Fibroblast of villous mesenchyme (primary cell): ENCODE measurements around the gene COG8. TPM values are rescaled to one million over a fixed set of nuclear protein-coding genes. Genes with fewer than 3 reads are reported as not detected.

Experiments
- DNase-seq: peaks from one replicate; pipeline ENCODE4 v3.0.0-alpha.2; 2010; ENCODE audit warnings: low read depth
- H3K4me3 ChIP-seq: 2 replicates; pipeline ENCODE4 v1.5.1; 2011; ENCODE audit warnings: low read depth, mild to moderate bottlenecking, low read length
- CTCF ChIP-seq: IDR thresholded peaks from 2 replicates; pipeline ENCODE4 v1.5.1; 2012; ENCODE audit warnings: low read depth, mild to moderate bottlenecking, low read length; ENCODE audit not compliant: insufficient read depth
- total RNA-seq: library from RNA; depleted of rRNA; stranded (reverse); fragments of >200 nt; gene quantifications from 2 replicates; pipeline ENCODE4 v1.2.3, GENCODE V29; 2012

COG8 gene
- total RNA-seq, 1 donor: 36.3 TPM

GRCh38 chr16:69324585-69325253 lies 14.6 kb downstream of the COG8 start:
- no peak for DNase-seq
- no peak overlapping the region for H3K4me3 ChIP-seq
- TF ChIP-seq CTCF: no peak

GRCh38 chr16:69324013-69324531 lies 15.3 kb downstream of the COG8 start:
- H3K4me3 ChIP-seq: no peak overlapping the region
- TF ChIP-seq CTCF: no peak
- DNase-seq: peak; percentile 24

GRCh38 chr16:69323415-69323814 lies 15.9 kb downstream of the COG8 start:
- no peak for TF ChIP-seq CTCF
- DNase-seq: no peak
- H3K4me3 ChIP-seq: no peak overlapping the region

DNA sequence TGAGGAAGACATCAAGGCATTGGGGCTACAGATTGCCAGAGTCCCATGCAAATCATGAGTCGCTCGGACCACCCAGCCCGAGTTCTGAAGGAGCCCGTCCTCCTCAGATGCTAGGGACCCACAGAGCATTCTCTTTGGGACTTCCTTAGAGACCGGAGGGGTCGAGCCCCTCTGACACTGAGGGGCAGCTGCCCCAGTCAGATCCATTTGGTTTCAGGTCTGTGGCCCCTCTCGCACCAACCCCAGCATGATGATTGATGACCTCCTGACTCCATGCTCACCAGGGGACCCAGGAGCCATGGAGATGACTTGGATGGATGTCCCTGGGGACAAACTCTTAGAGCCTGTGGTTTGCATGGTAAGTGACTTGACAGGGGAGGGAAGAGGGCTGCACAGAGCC lies 17.0 kb downstream of the COG8 start:
- no peak for DNase-seq
- H3K4me3 ChIP-seq: no peak overlapping the region
- no peak for TF ChIP-seq CTCF

GRCh38 chr16:69321080-69321479 lies 18.3 kb downstream of the COG8 start:
- no peak overlapping the region for H3K4me3 ChIP-seq
- no peak for DNase-seq
- no peak for TF ChIP-seq CTCF

DNA sequence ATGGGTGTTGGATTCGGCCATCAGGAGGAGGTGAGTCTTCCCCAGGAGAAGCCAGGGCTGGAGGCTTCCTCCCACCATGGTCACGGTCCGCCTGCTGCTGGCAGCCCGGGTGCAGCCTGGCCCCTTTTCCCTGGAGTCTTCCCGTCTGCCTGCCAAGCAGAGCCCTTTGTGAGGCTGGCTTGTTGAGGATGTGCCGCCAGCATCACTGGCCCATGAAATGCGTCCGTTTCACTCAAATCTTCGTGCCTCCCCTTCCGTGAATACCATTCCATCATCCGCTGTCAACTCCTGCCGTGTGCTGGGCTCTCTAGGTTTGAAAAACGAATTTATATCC lies 18.7 kb downstream of the COG8 start:
- no peak for TF ChIP-seq CTCF
- no peak overlapping the region for H3K4me3 ChIP-seq
- no peak for DNase-seq
